ENCODE results near the gene ZNF484.

- TF ChIP-seq POLR2AphosphoS5 (IDR thresholded peaks at IDR 0.05), result no peak
- no peak for TF ChIP-seq POLR2A (IDR thresholded peaks at IDR 0.05)
- TF ChIP-seq CTCF (IDR thresholded peaks at IDR 0.05), result no peak
Observed at GRCh38 chr9:92860867-92861266, 17.0 kb downstream of the ZNF484 start.

Data from prostate gland (tissue), 2 donors.